Kasumi-1 (cell line): Measurements from ENCODE around the gene RGS6.

Source experiments
- DNase-seq, 2 experiments: peaks; one replicate each; lab custom pipeline; 2025; lab: John Stamatoyannopoulos, UW

The RGS6 gene

DNA sequence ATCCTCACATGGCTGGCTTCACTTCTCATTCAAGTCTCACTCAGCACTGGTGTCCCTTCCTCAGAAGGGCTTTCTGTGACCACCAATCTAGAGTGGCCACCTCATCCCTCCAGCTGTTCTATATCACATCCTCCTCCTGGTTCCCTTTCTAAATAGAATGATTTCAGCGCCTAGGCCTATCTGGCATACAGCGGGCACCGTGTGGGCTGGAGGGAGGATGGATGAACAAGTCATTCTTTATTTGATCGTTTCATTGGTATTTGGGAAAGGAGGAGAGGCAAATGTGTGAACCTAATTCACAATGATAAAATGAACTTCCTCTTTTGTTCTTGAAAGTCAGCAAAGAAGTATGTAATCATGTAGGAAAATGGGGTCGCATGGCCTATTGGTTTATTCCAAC is 567.5 kb downstream of the RGS6 start:
- peak; percentile 2 to 12 for DNase-seq

- DNase-seq = no peak
Observed at GRCh38 chr14:72500234-72500838, 568.1 kb downstream of the RGS6 start.

DNA sequence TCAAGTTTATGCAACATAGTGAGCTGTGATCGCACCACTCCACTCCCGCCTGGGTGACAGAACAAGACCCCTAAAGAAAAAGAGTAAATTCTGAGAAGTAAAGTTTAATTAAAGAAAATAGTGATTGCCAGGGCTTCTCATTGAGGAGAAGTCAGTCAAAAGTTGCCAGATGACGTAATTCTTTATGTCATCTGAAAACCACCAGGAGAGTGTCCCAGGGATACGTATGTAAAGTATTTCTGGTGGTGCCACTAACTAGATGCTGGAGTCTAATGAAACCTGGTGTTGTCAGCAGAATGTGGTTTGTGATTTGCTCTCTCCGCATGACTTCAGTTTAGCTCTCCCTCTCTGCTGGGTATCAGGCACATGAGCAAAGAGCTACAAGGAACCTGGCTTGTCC is 569.2 kb downstream of the RGS6 start:
- DNase-seq = no peak

DNA sequence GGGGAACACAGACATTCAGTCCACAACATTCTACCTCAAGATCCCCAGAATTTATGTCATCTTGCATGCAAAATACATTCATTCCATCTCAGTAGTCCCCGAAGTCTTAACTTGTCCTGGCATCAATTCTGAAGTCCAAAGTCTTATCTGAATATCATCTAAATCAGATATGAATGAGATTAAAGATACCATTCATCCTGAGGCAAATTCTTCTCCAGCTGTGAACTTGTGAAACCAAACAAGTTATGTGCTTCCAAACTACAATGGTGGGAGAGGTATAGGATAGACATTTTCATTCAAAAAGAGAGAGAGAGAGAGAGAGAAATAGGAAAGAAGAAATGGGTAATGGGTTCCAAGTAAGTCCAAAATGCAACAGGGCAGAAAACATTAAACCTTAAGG is 571.0 kb downstream of the RGS6 start:
- DNase-seq = no peak

GRCh38 chr14:72503696-72504368 is 571.6 kb downstream of the RGS6 start:
- DNase-seq = no peak

- DNase-seq = no peak
Observed at GRCh38 chr14:72510566-72510965, 578.3 kb downstream of the RGS6 start.

DNA sequence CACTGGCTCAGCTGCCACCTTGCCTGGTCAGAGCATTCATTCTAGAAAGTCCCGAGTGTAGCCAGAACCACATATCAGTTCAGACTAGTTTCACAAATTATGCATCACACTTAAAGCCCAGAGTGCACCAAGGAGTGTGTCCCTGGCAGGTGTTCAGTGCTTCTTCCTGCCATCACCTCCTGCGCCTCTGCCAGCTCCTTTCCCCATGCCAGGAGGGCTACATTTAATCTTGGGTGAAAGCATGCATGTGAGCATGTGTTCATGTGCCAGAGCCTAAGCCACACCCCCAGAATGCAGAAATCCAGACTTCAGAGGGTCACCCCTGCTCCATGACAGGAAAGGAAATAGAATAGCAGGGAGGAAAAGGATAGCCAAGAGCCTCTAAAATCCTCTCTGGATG is 580.1 kb downstream of the RGS6 start:
- DNase-seq = no peak

- no peak for DNase-seq
Observed at GRCh38 chr14:72512925-72513324, 580.7 kb downstream of the RGS6 start.

DNA sequence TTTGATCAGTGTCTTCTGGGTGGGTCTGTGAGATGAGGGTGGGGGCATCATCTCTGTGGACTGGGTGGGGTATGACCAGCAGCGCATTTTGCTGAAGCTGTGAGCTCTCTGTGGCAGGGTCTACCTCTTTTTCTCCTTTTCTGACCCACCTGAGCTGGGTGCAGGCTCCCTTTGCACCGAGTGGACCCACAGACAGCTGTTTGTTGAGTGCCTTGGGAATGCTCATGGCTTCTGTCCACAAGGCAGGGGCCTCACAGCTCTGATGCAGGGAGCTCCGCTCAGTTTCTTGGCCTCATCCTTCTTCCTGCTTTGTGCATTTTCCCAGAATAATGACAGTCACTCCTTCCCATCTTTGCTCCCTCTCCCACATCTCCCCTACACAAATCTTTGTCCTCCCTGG is 581.1 kb downstream of the RGS6 start:
- no peak for DNase-seq

- DNase-seq = peak; percentile 57 to 72
Observed at GRCh38 chr14:72513965-72514659, 581.9 kb downstream of the RGS6 start.

GRCh38 chr14:72514660-72515025 is 582.4 kb downstream of the RGS6 start:
- DNase-seq = no peak

DNA sequence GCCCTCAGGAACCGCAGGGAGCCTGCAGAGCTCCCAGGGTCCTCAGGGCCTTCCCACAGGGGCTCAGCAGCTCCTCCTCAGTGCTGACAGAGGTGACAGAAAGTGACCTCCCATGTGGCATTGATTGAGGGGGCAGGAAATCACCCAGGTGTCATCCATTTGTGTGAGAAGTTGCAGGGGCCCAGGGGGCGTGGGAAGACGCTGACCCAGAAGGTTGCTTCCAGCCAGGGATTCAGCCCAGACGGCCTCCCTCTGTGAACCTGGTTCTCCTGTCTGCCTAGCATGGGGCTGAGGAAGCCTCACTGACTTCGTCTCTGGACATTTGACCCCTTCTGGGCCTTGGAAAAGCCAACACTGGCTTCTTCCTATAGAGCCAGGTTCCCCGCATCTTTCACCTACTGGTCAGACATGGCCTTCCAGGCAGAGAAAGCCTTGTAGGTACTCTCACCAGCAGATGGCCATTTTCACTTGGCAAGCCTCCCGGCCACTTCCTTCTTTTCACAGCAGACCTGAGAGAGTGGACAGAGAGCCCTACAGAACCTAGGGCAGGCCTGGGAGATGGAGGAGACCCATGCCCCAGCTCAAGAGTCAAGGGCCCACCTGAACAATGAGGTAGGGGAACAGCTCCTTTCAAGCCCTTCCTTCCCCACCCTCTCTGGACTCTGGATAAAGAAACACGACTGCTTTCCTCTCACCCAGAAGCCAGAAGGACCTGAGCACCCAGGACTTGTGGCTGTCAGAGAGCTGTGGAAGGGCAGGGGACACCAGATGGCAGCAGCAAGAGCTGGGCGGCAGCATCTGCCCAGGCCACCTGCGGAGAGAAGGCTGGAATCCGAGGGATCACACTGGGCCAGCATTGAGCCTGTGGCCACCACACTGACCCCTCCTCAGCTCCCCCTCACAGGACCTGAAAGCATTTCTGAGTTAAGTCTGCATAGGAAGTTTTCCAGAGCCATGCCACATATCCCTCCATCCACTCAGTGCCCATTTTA is 583.8 kb downstream of the RGS6 start:
- no peak for DNase-seq

GRCh38 chr14:72516936-72517700 is 584.9 kb downstream of the RGS6 start:
- DNase-seq = peak; percentile 68 to 74

DNA sequence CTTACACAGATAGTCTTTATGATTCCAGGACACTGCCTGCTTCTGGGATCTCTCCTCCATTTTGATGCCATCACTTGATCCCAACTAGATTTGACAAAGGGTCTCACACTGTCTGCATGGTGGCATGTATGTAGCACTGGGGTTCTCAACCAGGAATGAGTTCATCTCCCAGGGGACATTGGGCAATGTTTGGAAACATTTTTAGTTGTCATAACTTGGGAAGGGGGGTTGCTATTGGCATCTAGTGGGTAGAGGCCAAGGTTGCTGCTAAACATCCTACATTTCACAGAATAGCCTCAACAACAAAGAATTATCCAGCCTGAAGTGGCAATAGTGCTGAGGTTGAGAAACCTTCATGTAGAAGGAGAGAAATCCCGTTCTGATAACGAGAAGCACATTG is 585.5 kb downstream of the RGS6 start:
- DNase-seq = no peak

DNA sequence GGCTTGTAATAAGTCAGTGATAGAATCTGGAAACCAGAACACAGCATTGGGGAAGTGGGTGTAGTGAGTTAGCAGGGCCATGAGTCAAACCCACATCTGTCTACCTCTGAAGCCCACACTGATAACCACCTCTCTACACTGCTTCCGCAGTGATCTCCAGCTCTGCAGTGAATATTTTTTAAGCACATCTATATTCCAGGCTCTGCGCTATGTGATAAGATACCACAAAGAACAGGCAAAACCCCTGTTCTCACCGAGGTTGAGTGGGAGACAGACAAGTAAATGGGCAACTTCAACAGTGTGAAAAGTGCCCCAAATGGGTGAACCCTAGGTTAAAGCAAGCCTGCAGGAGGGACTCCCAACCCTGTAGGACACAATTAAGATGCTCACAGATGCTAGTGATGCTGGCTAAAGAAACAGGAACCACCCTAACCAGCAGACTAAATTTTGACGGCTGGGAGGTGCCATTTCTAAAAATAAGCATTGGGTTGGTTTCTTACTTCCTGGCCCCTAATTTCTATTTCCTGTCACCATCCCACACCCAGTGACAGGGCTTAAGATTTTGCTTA is 586.7 kb downstream of the RGS6 start:
- DNase-seq = peak; percentile 66 to 68

DNA sequence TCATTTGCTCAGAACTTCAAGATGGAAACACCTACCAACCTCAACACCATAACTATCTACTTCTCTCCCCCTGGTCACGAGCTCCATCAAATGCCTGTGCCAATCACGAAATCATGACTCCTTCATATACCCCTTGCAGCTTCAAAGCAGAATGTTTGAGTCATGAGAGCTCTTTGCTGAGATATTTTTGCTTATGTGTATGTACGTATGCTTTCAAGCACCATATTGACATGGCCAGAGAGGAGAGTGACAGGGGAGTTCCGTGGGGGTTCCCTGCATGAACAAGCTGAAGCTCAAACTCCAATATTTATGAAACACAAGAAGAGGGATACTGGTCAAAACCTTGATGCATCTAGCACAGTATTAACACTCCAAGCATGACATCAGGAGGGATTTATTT is 587.3 kb downstream of the RGS6 start:
- no peak for DNase-seq

DNA sequence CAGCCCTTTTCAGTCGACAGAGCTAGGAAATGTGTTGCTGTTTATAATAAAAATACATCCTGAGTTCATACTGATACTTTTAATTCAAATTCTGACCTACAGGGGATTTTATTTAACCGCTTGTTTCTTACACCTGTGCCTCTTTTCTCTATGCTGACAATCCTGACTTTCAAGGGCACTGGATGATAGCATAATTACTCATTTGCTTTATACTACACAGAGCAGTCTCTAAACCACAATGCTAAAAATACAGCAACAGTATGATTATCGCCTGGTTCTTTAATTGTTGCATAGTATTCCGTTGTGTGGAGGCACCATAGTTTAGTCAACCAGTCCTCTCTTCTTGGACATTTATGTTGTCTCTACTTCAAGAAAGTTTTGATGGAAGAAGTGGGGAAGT is 588.8 kb downstream of the RGS6 start:
- no peak for DNase-seq

DNA sequence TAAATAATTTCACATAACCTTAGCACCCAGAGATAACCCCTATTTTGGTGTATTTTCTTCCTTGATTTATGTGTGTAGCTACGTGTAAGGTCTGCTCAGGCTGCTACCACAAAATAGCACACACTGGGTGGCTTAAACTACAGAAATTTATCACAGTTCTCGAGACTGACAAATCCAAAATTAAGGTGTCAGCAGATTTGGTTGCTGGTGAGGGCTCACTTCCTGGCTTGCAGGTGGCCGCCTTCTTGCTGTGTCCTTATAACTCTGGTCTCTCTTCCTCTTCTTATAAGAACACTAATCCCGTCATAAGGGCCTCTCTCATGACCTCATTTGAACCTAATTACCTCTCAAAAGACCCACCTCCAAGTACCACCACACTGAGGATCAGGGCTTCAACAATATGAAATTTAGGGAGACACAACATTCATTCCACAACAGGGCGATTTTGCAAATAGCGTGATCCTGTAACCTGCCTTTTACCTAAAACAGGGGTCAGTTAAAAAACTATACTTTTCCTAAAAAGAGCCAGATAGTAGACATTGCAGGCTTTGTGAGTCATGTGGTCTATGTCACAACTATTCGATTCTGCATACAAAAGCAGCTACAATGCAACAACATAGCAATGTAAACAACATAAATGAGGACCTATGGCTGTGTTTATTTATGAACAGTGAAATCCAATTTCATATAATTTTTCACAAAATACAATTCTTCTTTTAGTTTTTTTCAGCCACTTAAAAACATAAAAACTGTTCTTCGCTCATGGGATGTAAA is 589.9 kb downstream of the RGS6 start:
- no peak for DNase-seq

GRCh38 chr14:72522847-72523246 is 590.6 kb downstream of the RGS6 start:
- DNase-seq = no peak
